CD4-positive, CD25-positive, alpha-beta regulatory T cell (primary cell): ENCODE data around the gene HOMER2. TPM values are rescaled to one million over a fixed set of nuclear protein-coding genes. Genes with fewer than 3 reads are reported as not detected.

Experiments used
- ATAC-seq, 2 donors: fragments of 150-1000 bp; cut with Tn5 transposase; one replicate each; pipeline ENCODE4 v1.10.0; 2021; ENCODE audit warnings: low read depth in 2 of 2, moderate number of reproducible peaks in 2 of 2, moderate library complexity in 1 of 2
- DNase-seq, 3 donors: peaks; one replicate each; pipeline versions ENCODE4 v3.0.0 to v3.0.0-alpha.2; 2012 to 2022; ENCODE audit warnings: mixed read lengths in 1 of 3
- H3K27ac ChIP-seq: one replicate; pipeline ENCODE4 v1.7.0; 2013; ENCODE audit warnings: mild to moderate bottlenecking, low read length; ENCODE audit not compliant: insufficient read depth, poor library complexity, severe bottlenecking
- H3K27me3 ChIP-seq: one replicate; pipeline ENCODE4 v1.7.0; 2013; ENCODE audit warnings: low read length; ENCODE audit not compliant: control insufficient read depth, insufficient read depth
- H3K36me3 ChIP-seq: one replicate; pipeline ENCODE4 v1.7.0; 2013; ENCODE audit warnings: mild to moderate bottlenecking, low read length, moderate library complexity; ENCODE audit not compliant: control insufficient read depth, insufficient read depth
- H3K4me1 ChIP-seq: 2 replicates; pipeline ENCODE4 v1.7.0; 2013; ENCODE audit warnings: mild to moderate bottlenecking, low read length; ENCODE audit not compliant: insufficient read depth, control insufficient read depth, poor library complexity, severe bottlenecking
- H3K4me3 ChIP-seq: one replicate; pipeline ENCODE4 v1.7.0; 2013; ENCODE audit warnings: low read depth, mild to moderate bottlenecking, low read length, moderate library complexity
- H3K9me3 ChIP-seq, 2 experiments: 1 replicate in 1 of 2; 2 replicates in 1 of 2; pipeline ENCODE4 v1.7.0; 2013; ENCODE audit warnings: low read length in 2 of 2, mild to moderate bottlenecking in 1 of 2, moderate library complexity in 1 of 2; ENCODE audit not compliant: control insufficient read depth in 2 of 2
- H3K27ac Mint-ChIP-seq, 3 donors: one replicate each; pipeline ENCODE4 v1.8.0; 2020 to 2022; ENCODE audit warnings: mild to moderate bottlenecking in 3 of 3, mixed read lengths in 3 of 3, moderate library complexity in 2 of 3
- H3K27me3 Mint-ChIP-seq: one replicate; pipeline ENCODE4 v1.8.0; 2022; ENCODE audit warnings: mild to moderate bottlenecking, mixed read lengths
- H3K36me3 Mint-ChIP-seq: one replicate; pipeline ENCODE4 v1.8.0; 2020; ENCODE audit warnings: mixed read lengths
- H3K4me1 Mint-ChIP-seq, 4 donors: one replicate each; pipeline ENCODE4 v1.8.0; 2020 to 2022; ENCODE audit warnings: mixed read lengths in 4 of 4, mild to moderate bottlenecking in 1 of 4
- H3K4me3 Mint-ChIP-seq, 4 donors: one replicate each; pipeline ENCODE4 v1.8.0; 2020 to 2022; ENCODE audit warnings: mild to moderate bottlenecking in 4 of 4, mixed read lengths in 4 of 4, moderate library complexity in 3 of 4
- H3K9me3 Mint-ChIP-seq, 7 donors: one replicate each; pipeline ENCODE4 v1.8.0; 2020 to 2022; ENCODE audit warnings: mixed read lengths in 7 of 7, mild to moderate bottlenecking in 3 of 7, moderate library complexity in 2 of 7
- polyA plus RNA-seq, 4 donors: library from polyadenylated mRNA; unstranded; fragments of 300-500 nt; fragmentation: Illumina TruSeq; gene quantifications; one replicate each; pipeline ENCODE4 v1.2.3, GENCODE V29; 2021
- total RNA-seq: library from RNA; stranded (reverse); gene quantifications from one replicate; pipeline ENCODE4 v1.2.3, GENCODE V29; 2022

HOMER2 gene
- total and polyA plus RNA-seq, 5 donors from 2014 or later, result 2.6 to 9.4 (median 3.4) TPM

- no peak overlapping the region for H3K4me3 Mint-ChIP-seq
- peaks cover 0 to 3% (median under 1%) of the 10 kb centered on the region in 4 donors for H3K4me1 Mint-ChIP-seq
- no peaks in the 10 kb centered on the region for H3K9me3 ChIP-seq
- no peaks in the 10 kb centered on the region for H3K27me3 ChIP-seq
- no peaks in the 10 kb centered on the region for H3K36me3 ChIP-seq
- H3K9me3 Mint-ChIP-seq, result peaks cover 0 to 3% (median 0%) of the 10 kb centered on the region in 7 donors
- H3K36me3 Mint-ChIP-seq, result peaks cover 7% of the 10 kb centered on the region
- ATAC-seq, result no peak
- DNase-seq, result no peak
- H3K4me3 ChIP-seq, result no peak overlapping the region
- H3K27ac ChIP-seq, result no peak overlapping the region
- H3K4me1 ChIP-seq, result no peaks in the 10 kb centered on the region
- no peaks in the 10 kb centered on the region for H3K27me3 Mint-ChIP-seq
- no peak overlapping the region for H3K27ac Mint-ChIP-seq
These were observed 15.4 kb downstream of the HOMER2 start for GRCh38 chr15:82936966-82937711.

DNA sequence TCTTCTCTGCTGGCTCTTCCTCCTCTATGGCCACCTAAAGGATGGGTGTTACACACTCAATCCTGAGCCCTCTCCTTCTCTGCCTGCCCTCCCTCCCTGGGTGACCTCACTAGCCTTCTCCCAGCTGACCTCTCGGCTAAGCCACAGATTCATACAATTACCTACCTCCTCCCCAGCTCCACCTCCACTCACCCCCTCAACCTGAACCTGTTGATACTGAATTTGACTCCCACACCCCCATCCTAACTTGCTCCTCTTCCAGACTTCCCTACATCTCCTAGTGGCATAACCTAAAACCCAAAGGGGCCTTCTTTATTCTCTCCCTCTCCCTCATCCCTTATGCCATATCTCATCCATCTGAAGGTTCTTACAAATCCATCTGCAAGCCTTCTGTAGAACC is 17.1 kb downstream of the HOMER2 start:
- Histone ChIP-seq H3K27me3 (no peaks in the 10 kb centered on the region), H3K4me3 (no peak overlapping the region), H3K36me3 (no peaks in the 10 kb centered on the region), H3K27ac (no peak overlapping the region), H3K4me1 (no peaks in the 10 kb centered on the region), H3K9me3 (no peaks in the 10 kb centered on the region)
- Mint-ChIP-seq H3K4me1 (peaks cover 0 to 3% (median under 1%) of the 10 kb centered on the region in 4 donors), H3K4me3 (no peak overlapping the region), H3K27me3 (no peaks in the 10 kb centered on the region), H3K36me3 (peaks cover 4% of the 10 kb centered on the region), H3K27ac (no peak overlapping the region), H3K9me3 (peaks cover 0 to 1% (median 0%) of the 10 kb centered on the region in 7 donors)
- no peak for ATAC-seq
- DNase-seq, result no peak

DNA sequence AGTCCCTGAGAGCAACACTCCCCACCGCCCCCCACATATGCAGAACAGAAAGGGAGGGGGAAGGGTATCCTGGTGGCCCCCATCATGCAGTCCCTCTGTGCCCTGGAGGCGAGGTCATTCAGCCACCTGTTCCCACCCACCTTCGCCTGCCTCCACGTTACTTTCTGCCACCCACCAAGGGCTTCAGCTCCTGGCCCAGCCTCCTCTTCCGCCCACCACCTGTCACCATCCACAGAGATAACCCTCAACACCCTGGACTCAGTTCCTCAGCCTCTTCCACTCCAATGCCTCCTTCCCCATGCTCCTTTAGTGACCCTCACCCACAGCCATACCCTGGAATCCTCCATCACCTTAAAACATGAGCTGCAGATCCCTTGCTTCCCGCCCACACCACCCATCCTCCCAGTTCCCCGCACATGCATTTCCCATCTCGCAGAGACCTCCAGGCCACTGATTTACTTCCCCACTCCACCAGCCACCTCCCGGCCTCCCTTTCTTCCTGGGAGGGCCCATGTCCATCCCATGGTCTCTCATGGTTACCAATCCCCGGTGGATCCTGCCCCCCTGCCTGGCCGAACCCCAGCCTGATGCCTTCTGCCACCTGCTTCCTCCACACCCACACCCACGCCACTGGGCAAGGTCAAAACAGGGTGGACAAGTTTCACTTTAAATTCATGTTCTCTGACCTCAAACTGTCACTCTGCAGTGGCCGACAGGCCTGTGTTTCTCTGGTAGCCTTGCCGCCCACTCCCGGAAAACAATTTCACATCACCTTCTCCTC is 18.2 kb downstream of the HOMER2 start:
- no peak for ATAC-seq
- H3K27me3 ChIP-seq, result no peaks in the 10 kb centered on the region
- Mint-ChIP-seq H3K27me3 (no peaks in the 10 kb centered on the region), H3K4me3 (no peak overlapping the region), H3K36me3 (peaks cover 4% of the 10 kb centered on the region), H3K4me1 (peaks cover 0 to 3% (median under 1%) of the 10 kb centered on the region in 4 donors), H3K27ac (peak overlapping the region in 2 of 3 donors; percentile 7 to 68), H3K9me3 (peaks cover 0 to 1% (median 0%) of the 10 kb centered on the region in 7 donors)
- no peak overlapping the region for H3K27ac ChIP-seq
- no peaks in the 10 kb centered on the region for H3K4me1 ChIP-seq
- H3K4me3 ChIP-seq, result no peak overlapping the region
- H3K9me3 ChIP-seq, result no peaks in the 10 kb centered on the region
- no peaks in the 10 kb centered on the region for H3K36me3 ChIP-seq
- DNase-seq, result no peak

GRCh38 chr15:82933576-82933975 is 18.9 kb downstream of the HOMER2 start:
- no peaks in the 10 kb centered on the region for H3K4me1 ChIP-seq
- H3K4me1 Mint-ChIP-seq, result peaks cover 0 to 3% (median under 1%) of the 10 kb centered on the region in 4 donors
- DNase-seq (no peak), ATAC-seq (no peak)
- no peak overlapping the region for H3K4me3 Mint-ChIP-seq
- H3K9me3 Mint-ChIP-seq, result peaks cover 0 to 1% (median 0%) of the 10 kb centered on the region in 7 donors
- H3K27me3 ChIP-seq, result no peaks in the 10 kb centered on the region
- no peaks in the 10 kb centered on the region for H3K27me3 Mint-ChIP-seq
- H3K36me3 ChIP-seq, result no peaks in the 10 kb centered on the region
- peaks cover 4% of the 10 kb centered on the region for H3K36me3 Mint-ChIP-seq
- H3K9me3 ChIP-seq, result no peaks in the 10 kb centered on the region
- H3K27ac ChIP-seq, result no peak overlapping the region
- no peak overlapping the region for H3K4me3 ChIP-seq
- peak overlapping the region in 1 of 3 donors; percentile 68 for H3K27ac Mint-ChIP-seq

DNA sequence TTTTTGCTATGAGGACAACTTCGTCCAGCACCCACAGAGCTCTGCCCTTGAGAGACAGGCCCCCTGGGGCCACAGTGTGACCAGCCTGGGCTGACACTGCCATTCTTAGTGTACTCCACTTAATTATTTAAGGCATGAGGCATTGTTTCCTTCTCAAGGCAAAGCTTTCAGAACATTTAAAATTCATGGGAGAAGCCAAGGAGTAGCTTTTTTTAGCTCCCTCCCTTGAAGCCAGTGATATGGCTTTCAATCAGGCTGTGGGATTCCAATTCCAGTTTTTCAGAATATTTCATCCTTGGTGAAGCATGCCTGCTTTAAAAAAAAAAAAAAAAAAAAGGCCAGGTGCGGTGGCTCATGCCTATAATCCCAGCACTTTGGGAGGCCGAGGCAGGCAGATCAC is 21.3 kb downstream of the HOMER2 start:
- no peaks in the 10 kb centered on the region for H3K36me3 ChIP-seq
- H3K27me3 ChIP-seq, result no peaks in the 10 kb centered on the region
- Mint-ChIP-seq H3K27ac (no peak overlapping the region), H3K4me3 (no peak overlapping the region), H3K27me3 (no peaks in the 10 kb centered on the region), H3K9me3 (peaks cover 0 to 1% (median 0%) of the 10 kb centered on the region in 7 donors), H3K36me3 (no peaks in the 10 kb centered on the region), H3K4me1 (peaks cover 0 to 3% (median under 1%) of the 10 kb centered on the region in 4 donors)
- no peak overlapping the region for H3K27ac ChIP-seq
- H3K9me3 ChIP-seq, result no peaks in the 10 kb centered on the region
- DNase-seq (no peak), ATAC-seq (no peak)
- H3K4me3 ChIP-seq, result no peak overlapping the region
- H3K4me1 ChIP-seq, result no peaks in the 10 kb centered on the region

DNA sequence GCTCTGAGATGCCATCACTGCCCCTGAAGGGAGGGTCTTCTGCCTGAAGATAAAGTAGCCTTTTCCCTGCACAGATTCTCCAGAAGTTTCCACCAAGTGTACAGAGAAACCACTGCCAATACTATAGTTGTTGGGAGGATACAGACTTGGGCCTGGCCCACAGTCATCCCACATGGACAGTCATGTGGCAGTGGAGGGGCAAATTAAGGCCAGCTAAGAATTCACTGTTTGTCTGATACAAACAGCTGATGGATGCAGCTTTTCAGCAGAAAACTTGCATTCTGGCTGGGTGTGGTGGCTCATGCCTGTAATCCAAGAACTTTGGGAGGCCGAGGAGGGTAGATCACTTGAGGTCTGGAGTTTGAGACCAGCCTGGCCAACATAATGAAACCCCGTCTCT is 22.1 kb downstream of the HOMER2 start:
- DNase-seq (no peak), ATAC-seq (no peak)
- Mint-ChIP-seq H3K27ac (no peak overlapping the region), H3K36me3 (no peaks in the 10 kb centered on the region), H3K9me3 (peaks cover 0 to 1% (median 0%) of the 10 kb centered on the region in 7 donors), H3K4me3 (no peak overlapping the region), H3K4me1 (peaks cover 0 to 3% (median under 1%) of the 10 kb centered on the region in 4 donors), H3K27me3 (no peaks in the 10 kb centered on the region)
- H3K36me3 ChIP-seq, result no peaks in the 10 kb centered on the region
- no peaks in the 10 kb centered on the region for H3K9me3 ChIP-seq
- no peak overlapping the region for H3K4me3 ChIP-seq
- no peaks in the 10 kb centered on the region for H3K4me1 ChIP-seq
- H3K27ac ChIP-seq, result no peak overlapping the region
- H3K27me3 ChIP-seq, result no peaks in the 10 kb centered on the region

GRCh38 chr15:82928711-82929110 is 23.8 kb downstream of the HOMER2 start:
- ATAC-seq (no peak), DNase-seq (no peak)
- H3K27me3 ChIP-seq, result no peaks in the 10 kb centered on the region
- H3K9me3 ChIP-seq, result no peaks in the 10 kb centered on the region
- Mint-ChIP-seq H3K36me3 (no peaks in the 10 kb centered on the region), H3K4me3 (no peak overlapping the region), H3K27me3 (no peaks in the 10 kb centered on the region), H3K4me1 (peaks cover 0 to 2% (median 0%) of the 10 kb centered on the region in 4 donors), H3K27ac (no peak overlapping the region), H3K9me3 (peaks cover 0 to 1% (median 0%) of the 10 kb centered on the region in 7 donors)
- H3K36me3 ChIP-seq, result no peaks in the 10 kb centered on the region
- no peak overlapping the region for H3K27ac ChIP-seq
- no peaks in the 10 kb centered on the region for H3K4me1 ChIP-seq
- H3K4me3 ChIP-seq, result no peak overlapping the region
